Measurements from ENCODE around the gene HSPB8. TPM values are rescaled to one million over a fixed set of nuclear protein-coding genes. Genes with fewer than 3 reads are reported as not detected.

The HSPB8 gene
- polyA plus RNA-seq, 1 donor (not counting 4 experiments of a cell fraction or from before 2014, with no cell fraction given), result 3.0 TPM

GRCh38 chr12:119156401-119157044, 22.2 kb upstream of the HSPB8 start:
- Histone ChIP-seq H3K4me3 (ENCODE audit: control insufficient read depth in 2 of 3, extremely low read depth in 1 of 3, insufficient read depth in 2 of 3, low read depth in 1 of 3, low read length in 3 of 3) (no peak overlapping the region), H3K79me2 (ENCODE audit: control insufficient read depth, insufficient read depth, low read length) (no peaks in the 10 kb centered on the region), H3K4me2 (ENCODE audit: control insufficient read depth, extremely low read depth, insufficient read depth, low read depth, low read length) (no peak overlapping the region), H3K9me3 (ENCODE audit: control insufficient read depth, low read depth, low read length) (no peaks in the 10 kb centered on the region), H3K27ac (ENCODE audit: control insufficient read depth, insufficient read depth, low read length) (no peak overlapping the region), H4K20me1 (ENCODE audit: control insufficient read depth, extremely low read depth, insufficient read depth, low read length) (no peaks in the 10 kb centered on the region), H3K36me3 (ENCODE audit: control insufficient read depth in 2 of 2, extremely low read depth in 1 of 2, insufficient read depth in 2 of 2, low read length in 2 of 2) (no peaks in the 10 kb centered on the region), H3K9ac (ENCODE audit: control insufficient read depth, extremely low read depth, insufficient read depth, low read length) (no peak overlapping the region), H3K27me3 (ENCODE audit: control insufficient read depth, extremely low read depth, insufficient read depth, low read length) (no peaks in the 10 kb centered on the region), H3K9me1 (ENCODE audit: control insufficient read depth, extremely low read depth, insufficient read depth, low read length) (no peaks in the 10 kb centered on the region), H3K4me1 (ENCODE audit: control insufficient read depth, extremely low read depth, insufficient read depth, low read length) (no peaks in the 10 kb centered on the region), H2AFZ (ENCODE audit: control insufficient read depth, low read length) (no peak overlapping the region)
- DNase-seq (ENCODE audit: low read depth, low spot score), result no peak
- no peak for TF ChIP-seq CTCF (optimal IDR thresholded peaks at IDR 0.05 in 1 of 3, IDR thresholded peaks at IDR 0.05 in 1 of 3, conservative IDR thresholded peaks at IDR 0.05 in 1 of 3; ENCODE audit: extremely low read depth in 1 of 3, insufficient read depth in 2 of 3, low read length in 3 of 3)
- no peak for TF ChIP-seq EZH2 (IDR thresholded peaks at IDR 0.05; ENCODE audit: low read length)
- dilution Hi-C loops (cut with MboI; ENCODE audit: extremely low pct_ligation_motif_present, low sequenced_read_pairs), result no loop called here
- FAIRE-seq, result no peak

GRCh38 chr12:119157528-119157927, 21.2 kb upstream of the HSPB8 start:
- TF ChIP-seq EZH2 (IDR thresholded peaks at IDR 0.05; ENCODE audit: low read length), result no peak
- TF ChIP-seq CTCF (optimal IDR thresholded peaks at IDR 0.05 in 1 of 3, IDR thresholded peaks at IDR 0.05 in 1 of 3, conservative IDR thresholded peaks at IDR 0.05 in 1 of 3; ENCODE audit: extremely low read depth in 1 of 3, insufficient read depth in 2 of 3, low read length in 3 of 3), result no peak
- no peak for DNase-seq (ENCODE audit: low read depth, low spot score)
- Histone ChIP-seq H4K20me1 (ENCODE audit: control insufficient read depth, extremely low read depth, insufficient read depth, low read length) (no peaks in the 10 kb centered on the region), H3K79me2 (ENCODE audit: control insufficient read depth, insufficient read depth, low read length) (no peaks in the 10 kb centered on the region), H3K9me3 (ENCODE audit: control insufficient read depth, low read depth, low read length) (no peaks in the 10 kb centered on the region), H2AFZ (ENCODE audit: control insufficient read depth, low read length) (no peak overlapping the region), H3K9me1 (ENCODE audit: control insufficient read depth, extremely low read depth, insufficient read depth, low read length) (no peaks in the 10 kb centered on the region), H3K4me3 (ENCODE audit: control insufficient read depth in 2 of 3, extremely low read depth in 1 of 3, insufficient read depth in 2 of 3, low read depth in 1 of 3, low read length in 3 of 3) (no peak overlapping the region), H3K27me3 (ENCODE audit: control insufficient read depth, extremely low read depth, insufficient read depth, low read length) (no peaks in the 10 kb centered on the region), H3K36me3 (ENCODE audit: control insufficient read depth in 2 of 2, extremely low read depth in 1 of 2, insufficient read depth in 2 of 2, low read length in 2 of 2) (no peaks in the 10 kb centered on the region), H3K9ac (ENCODE audit: control insufficient read depth, extremely low read depth, insufficient read depth, low read length) (no peak overlapping the region), H3K4me1 (ENCODE audit: control insufficient read depth, extremely low read depth, insufficient read depth, low read length) (no peaks in the 10 kb centered on the region), H3K27ac (ENCODE audit: control insufficient read depth, insufficient read depth, low read length) (no peak overlapping the region), H3K4me2 (ENCODE audit: control insufficient read depth, extremely low read depth, insufficient read depth, low read depth, low read length) (no peak overlapping the region)
- dilution Hi-C loops (cut with MboI; ENCODE audit: extremely low pct_ligation_motif_present, low sequenced_read_pairs), result no loop called here
- FAIRE-seq, result no peak

Data from keratinocyte (primary cell).